ENCODE results near the gene CPSF4L.

- TF ChIP-seq, protein P1, sequence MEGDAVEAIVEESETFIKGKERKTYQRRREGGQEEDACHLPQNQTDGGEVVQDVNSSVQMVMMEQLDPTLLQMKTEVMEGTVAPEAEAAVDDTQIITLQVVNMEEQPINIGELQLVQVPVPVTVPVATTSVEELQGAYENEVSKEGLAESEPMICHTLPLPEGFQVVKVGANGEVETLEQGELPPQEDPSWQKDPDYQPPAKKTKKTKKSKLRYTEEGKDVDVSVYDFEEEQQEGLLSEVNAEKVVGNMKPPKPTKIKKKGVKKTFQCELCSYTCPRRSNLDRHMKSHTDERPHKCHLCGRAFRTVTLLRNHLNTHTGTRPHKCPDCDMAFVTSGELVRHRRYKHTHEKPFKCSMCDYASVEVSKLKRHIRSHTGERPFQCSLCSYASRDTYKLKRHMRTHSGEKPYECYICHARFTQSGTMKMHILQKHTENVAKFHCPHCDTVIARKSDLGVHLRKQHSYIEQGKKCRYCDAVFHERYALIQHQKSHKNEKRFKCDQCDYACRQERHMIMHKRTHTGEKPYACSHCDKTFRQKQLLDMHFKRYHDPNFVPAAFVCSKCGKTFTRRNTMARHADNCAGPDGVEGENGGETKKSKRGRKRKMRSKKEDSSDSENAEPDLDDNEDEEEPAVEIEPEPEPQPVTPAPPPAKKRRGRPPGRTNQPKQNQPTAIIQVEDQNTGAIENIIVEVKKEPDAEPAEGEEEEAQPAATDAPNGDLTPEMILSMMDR (IDR thresholded peaks at IDR 0.05; ENCODE audit: low read depth, low read length), result no peak
- TF ChIP-seq, protein P2, sequence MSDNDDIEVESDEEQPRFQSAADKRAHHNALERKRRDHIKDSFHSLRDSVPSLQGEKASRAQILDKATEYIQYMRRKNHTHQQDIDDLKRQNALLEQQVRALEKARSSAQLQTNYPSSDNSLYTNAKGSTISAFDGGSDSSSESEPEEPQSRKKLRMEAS (IDR thresholded peaks at IDR 0.05; ENCODE audit: low read depth, low read length), result no peak
Measured at GRCh38 chr17:73262676-73263642, 1.3 kb upstream of the CPSF4L start.

Measured in NB4 (cell line).